Erythroblast (primary cell): ENCODE data around the gene FAM174C.

Experiments
- GATA1 ChIP-seq: IDR thresholded peaks from 2 replicates; pipeline ENCODE4 v1.6.1; 2011; ENCODE audit warnings: low read depth, mild to moderate bottlenecking, control low read depth, low read length, moderate library complexity
- POLR2A ChIP-seq: IDR thresholded peaks from 2 replicates; pipeline ENCODE4 v1.6.1; 2011; ENCODE audit warnings: mild to moderate bottlenecking, low read length

- TF ChIP-seq POLR2A, result no peak
- no peak for TF ChIP-seq GATA1
Measured at GRCh38 chr19:1270854-1271527, 4.3 kb upstream of the FAM174C start.
